Stimulated activated CD4-positive, alpha-beta T cell treated with anti-CD3 and anti-CD28 coated beads, Interleukin-15, amount 100 ng/mL, for 48 hours (primary cell): ENCODE results near the gene TMEM135.
"Not testable (repeated sequence)": the region's sequence is repeated elsewhere in the genome, so short reads cannot be mapped to it uniquely, and the experiment has no call there.

Experiments used
- DNase-seq, 2 donors: peaks; one replicate each; pipeline ENCODE4 v3.0.0-alpha.2; 2020; ENCODE audit warnings: low read depth in 2 of 2

TMEM135 gene

GRCh38 chr11:87258171-87258833 is 220.6 kb downstream of the TMEM135 start:
- no peak for DNase-seq

DNA sequence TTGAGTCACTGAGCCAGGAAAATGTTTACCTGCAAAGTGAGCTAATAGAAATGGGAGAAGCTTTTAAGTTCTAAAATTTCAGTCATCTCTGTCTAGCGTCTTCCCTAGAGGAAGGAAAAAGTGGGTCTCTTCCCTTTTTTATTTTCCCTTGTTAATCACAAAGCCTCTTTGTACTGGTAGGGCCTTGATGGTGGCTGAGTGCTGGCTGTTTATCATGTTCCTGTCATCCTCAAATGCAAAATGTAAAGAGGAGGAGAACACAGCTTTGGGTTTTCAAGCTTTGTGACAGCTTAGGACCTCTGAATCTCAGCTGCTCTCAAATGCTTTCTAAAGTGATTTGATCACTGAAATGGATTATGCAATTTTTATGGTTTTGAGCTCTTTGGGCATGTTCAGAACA is 222.0 kb downstream of the TMEM135 start:
- DNase-seq: no peak

- no peak for DNase-seq
Observed at GRCh38 chr11:87260811-87261210, 223.1 kb downstream of the TMEM135 start.

DNA sequence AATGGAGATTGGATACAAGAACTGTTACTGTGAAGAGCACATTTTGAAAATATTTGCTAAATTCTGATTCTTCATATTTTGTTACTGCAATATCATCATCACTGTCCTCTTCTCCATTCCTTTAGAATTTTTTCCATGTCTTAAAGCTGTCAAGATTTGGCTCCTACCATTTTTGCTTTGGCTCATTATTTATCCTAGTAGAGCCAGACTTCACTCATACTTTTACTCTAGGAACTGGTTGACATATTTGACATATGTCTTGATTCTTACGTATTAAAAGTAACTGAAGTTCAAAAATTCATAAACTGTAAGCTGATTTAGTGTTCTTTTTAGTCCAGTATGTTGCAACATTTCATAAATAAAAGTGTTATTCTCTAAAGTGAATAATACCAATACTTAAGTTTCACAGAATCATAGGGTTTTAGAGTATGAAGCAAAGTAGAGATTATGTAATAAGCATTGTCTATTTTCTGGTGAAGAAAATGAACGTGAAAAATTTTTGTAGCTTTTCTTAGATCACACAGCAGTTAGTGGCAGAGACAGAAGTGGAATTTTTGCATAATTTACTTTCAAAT is 225.6 kb downstream of the TMEM135 start:
- no peak for DNase-seq

DNA sequence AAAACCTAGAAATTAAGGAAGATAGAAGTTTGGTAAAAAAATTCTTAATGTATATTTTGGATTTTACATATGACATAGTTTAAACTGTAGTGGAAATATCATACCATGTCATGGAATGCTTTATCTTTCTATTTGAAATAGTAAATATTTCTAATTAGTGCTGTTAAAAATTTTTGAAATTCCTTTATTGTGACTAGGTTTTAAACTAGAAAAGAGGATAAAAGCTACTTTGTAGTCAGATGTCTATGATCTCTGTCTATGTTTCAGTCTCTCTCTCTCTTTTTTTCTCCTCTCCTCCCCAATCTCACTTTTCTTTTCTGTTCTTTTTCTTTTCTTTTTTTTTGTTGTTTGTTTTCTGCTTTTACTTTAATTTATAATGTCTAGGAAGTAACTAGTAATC is 226.2 kb downstream of the TMEM135 start:
- no peak for DNase-seq

GRCh38 chr11:87265132-87265531 is 227.4 kb downstream of the TMEM135 start:
- no peak for DNase-seq

DNA sequence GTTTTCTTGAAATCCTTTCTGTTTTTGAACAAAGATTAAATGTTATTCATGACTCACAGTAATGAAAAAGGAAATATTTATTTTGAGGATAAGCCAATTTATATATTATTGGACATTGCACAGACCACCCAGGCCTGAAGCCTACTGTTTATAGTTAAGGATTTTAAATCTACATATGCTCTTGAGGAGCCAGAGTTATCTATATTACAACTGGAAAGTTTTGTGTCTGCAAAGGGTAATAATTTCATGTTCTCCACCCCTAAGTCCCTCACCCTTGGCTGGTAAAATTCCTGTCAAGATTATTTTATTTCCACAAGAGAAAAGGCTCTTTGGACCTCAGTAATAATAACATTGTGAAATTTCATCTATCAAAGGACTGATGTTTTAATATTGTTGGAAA is 228.2 kb downstream of the TMEM135 start:
- no peak for DNase-seq

GRCh38 chr11:87266751-87267150 is 229.0 kb downstream of the TMEM135 start:
- DNase-seq: no peak

- DNase-seq: not testable (repeated sequence)
Observed at GRCh38 chr11:87271951-87272350, 234.2 kb downstream of the TMEM135 start.

- DNase-seq: no peak
Observed at GRCh38 chr11:87275176-87275575, 237.4 kb downstream of the TMEM135 start.

DNA sequence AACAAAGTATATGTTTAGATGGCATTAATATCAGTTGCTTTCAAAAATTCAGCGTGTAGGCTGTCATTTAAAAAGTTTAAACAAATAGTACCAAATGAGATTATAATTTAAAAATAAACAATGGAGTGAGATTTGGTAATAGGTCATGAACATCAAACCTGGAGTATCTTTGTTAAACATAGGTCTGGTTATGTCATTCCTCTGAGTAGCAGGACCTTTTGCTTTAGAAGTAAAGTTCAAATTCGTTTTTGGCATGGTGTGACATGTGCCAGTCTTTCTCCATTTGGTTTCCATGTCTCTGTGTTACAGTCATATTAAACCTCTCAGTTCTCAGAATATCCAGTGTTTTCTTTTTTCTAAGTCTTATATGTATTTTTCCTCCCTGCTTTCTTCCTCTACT is 242.4 kb downstream of the TMEM135 start:
- no peak for DNase-seq

DNA sequence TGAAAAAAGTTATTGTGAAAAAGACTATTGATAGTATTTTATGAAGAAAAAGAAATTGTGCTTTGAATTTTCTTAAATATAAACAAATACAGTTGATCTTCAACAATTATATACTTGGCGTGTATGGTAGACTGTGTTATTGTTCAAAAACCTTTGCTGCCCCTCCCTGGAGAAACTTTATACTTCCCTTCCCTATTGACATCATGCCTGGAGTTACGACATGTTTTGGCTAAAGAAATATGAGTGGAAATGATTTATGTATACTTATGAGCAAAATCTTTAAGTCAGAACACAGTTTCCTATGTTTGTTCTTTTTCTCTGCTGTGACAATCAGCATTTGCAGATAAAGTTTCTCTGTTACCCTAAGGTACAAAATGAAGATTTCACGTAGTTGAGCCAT is 243.8 kb downstream of the TMEM135 start:
- DNase-seq: no peak

- DNase-seq: no peak
Observed at GRCh38 chr11:87284306-87284705, 246.6 kb downstream of the TMEM135 start.

- DNase-seq: not testable (repeated sequence)
Observed at GRCh38 chr11:87285674-87286073, 247.9 kb downstream of the TMEM135 start.

DNA sequence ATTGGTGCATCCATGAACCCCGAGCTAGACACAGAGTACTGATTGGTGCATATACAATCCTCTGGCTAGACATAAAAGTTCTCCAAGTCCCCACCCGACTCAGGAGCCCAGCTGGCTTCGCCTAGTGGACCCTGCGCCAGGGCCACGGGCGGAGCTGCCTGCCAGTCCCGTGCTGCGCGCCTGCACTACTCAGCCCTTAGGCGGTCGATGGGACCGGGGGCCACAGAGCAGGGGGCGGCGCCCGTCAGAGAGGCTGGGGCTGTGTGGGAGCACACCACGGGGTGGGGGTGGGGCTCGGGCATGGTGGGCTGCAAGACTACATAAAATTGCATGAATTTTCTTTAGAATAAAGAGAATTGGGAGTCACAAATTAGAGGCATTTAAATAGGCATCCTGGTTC is 248.6 kb downstream of the TMEM135 start:
- no peak for DNase-seq

DNA sequence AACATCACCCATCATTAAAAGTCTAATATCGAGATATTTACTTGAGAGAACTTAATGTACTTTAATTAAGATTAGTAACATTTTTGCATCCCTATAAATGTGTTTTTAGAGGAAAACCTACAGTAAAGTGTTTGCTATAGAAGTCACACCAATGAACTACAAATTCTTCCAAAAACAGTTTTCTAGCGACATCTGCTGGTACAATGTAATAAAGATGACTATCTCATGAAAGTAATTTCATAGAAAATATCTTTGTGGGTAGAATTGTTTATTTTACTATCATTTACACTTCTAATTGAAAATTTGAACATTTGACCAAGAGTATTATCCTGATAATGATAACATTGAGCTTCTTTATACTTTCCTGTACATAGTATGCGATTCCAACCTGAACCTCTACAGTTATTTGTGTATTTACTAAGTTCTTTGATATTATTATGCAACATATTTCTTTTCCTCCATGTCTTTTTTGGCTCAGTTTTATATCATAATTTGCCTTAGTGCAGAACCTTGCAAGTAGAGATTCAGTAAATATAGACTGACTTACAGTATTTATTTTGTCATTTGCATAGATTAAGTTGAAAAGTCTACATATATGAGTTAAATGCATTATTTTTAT is 252.7 kb downstream of the TMEM135 start:
- DNase-seq: no peak

- no peak for DNase-seq
Observed at GRCh38 chr11:87292598-87292997, 254.9 kb downstream of the TMEM135 start.

- no peak for DNase-seq
Observed at GRCh38 chr11:87295237-87295636, 257.5 kb downstream of the TMEM135 start.

GRCh38 chr11:87296627-87297026 is 258.9 kb downstream of the TMEM135 start:
- DNase-seq: no peak

GRCh38 chr11:87298155-87298554 is 260.4 kb downstream of the TMEM135 start:
- DNase-seq: no peak

GRCh38 chr11:87299041-87299481 is 261.3 kb downstream of the TMEM135 start:
- DNase-seq: no peak

DNA sequence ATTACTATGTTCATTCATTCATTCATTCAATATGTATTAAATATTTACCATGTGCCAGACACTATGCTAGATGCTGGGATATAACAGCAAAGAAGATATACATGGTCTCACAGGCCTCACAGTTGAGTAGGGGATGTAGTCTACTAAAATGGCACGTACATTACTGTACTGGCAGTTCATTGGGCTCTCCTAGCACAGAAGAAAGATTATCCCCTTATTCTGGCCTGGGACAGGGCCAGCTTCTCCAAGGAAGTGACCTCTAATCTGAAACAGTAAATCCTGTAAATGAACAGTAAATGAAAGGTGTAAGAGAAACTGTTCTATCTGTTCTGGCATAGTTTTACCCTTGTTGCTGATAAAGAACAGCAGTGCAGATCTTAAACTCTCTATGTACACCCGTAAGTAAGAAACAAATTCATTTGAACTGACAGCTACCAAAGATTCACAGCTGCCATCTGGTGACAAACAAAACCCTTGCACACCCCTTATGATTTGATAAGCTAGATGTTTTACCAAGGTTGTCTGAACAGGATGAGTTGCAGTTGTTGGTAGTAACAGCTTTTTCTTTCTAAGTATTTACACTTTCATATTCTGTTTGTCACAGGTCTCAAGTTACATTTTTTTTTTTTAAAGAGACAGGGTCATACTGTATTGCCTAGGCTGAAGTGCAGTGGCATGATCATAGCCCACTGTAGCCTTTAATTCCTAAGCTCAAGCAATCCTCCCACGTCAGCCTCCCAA is 263.1 kb downstream of the TMEM135 start:
- DNase-seq: no peak
